HepG2 (cell line): ENCODE measurements around the gene PBX4. TPM values are rescaled to one million over a fixed set of nuclear protein-coding genes. Genes with fewer than 3 reads are reported as not detected.

Source experiments
- ADNP ChIP-seq: sonication (generic); formaldehyde crosslinking; IDR thresholded peaks from 2 replicates; pipeline ENCODE4 v1.4.0; 2020; ENCODE audit warnings: missing genetic modification reagents
- CHCHD3 ChIP-seq: sonication (generic); formaldehyde crosslinking; IDR thresholded peaks from 2 replicates; pipeline ENCODE4 v1.8.0; 2022; ENCODE audit warnings: mild to moderate bottlenecking, missing genetic modification reagents, moderate library complexity
- IKZF1 ChIP-seq: fragments of 450-650 bp; IDR thresholded peaks from 2 replicates; pipeline ENCODE4 v1.7.1; 2016
- MAF1 ChIP-seq: sonication (generic); formaldehyde crosslinking; IDR thresholded peaks from 2 replicates; pipeline ENCODE4 v1.5.0; 2020; ENCODE audit warnings: missing genetic modification reagents, borderline replicate concordance
- MYC ChIP-seq: sonication (generic); formaldehyde crosslinking; IDR thresholded peaks from 2 replicates; pipeline ENCODE4 v1.9.0; 2021; ENCODE audit warnings: missing genetic modification reagents, borderline replicate concordance
- NR3C1 ChIP-seq: sonication (generic); formaldehyde crosslinking; IDR thresholded peaks from 2 replicates; pipeline ENCODE4 v1.4.0; 2020; ENCODE audit warnings: missing genetic modification reagents
- RXRA ChIP-seq: sonication (generic); formaldehyde crosslinking; IDR thresholded peaks from 2 replicates; pipeline ENCODE4 v1.5.1; 2020; ENCODE audit warnings: missing genetic modification reagents
- SOX5 ChIP-seq: IDR thresholded peaks from 2 replicates; pipeline ENCODE4 v1.6.1; 2016; ENCODE audit warnings: borderline replicate concordance
- TCF7 ChIP-seq: sonication (generic); IDR thresholded peaks from 2 replicates; pipeline ENCODE4 v1.6.1; 2016; ENCODE audit warnings: antibody characterized with exemption, low read depth
- THAP11 ChIP-seq: IDR thresholded peaks from 2 replicates; pipeline ENCODE4 v1.6.1; 2016; ENCODE audit warnings: missing biosample characterization, missing genetic modification reagents
- ZNF224 ChIP-seq: sonication (generic); formaldehyde crosslinking; IDR thresholded peaks from 2 replicates; pipeline ENCODE4 v1.5.0; 2020; ENCODE audit warnings: mild to moderate bottlenecking, missing genetic modification reagents
- ZNF232 ChIP-seq: sonication (generic); formaldehyde crosslinking; IDR thresholded peaks from 2 replicates; pipeline ENCODE4 v1.4.0; 2020; ENCODE audit warnings: missing genetic modification reagents, borderline replicate concordance
- ZNF557 ChIP-seq: sonication (generic); formaldehyde crosslinking; IDR thresholded peaks from 2 replicates; pipeline ENCODE4 v1.4.0; 2020; ENCODE audit warnings: missing genetic modification reagents
- ZNF597 ChIP-seq: sonication (generic); formaldehyde crosslinking; IDR thresholded peaks from 2 replicates; pipeline ENCODE4 v1.5.0; 2020; ENCODE audit warnings: missing genetic modification reagents
- ZNF724P ChIP-seq: sonication (generic); formaldehyde crosslinking; IDR thresholded peaks from 2 replicates; pipeline ENCODE4 v1.8.0; 2022; ENCODE audit warnings: missing genetic modification reagents, borderline replicate concordance
- polyA plus RNA-seq, 8 experiments: library from polyadenylated mRNA; depleted of rRNA in 3 of 8; stranded (reverse) in 7 of 8; unstranded in 1 of 8; fragments of >200 nt; fragmentation: Illumina TruSeq in 4 of 8; extraction: Trizol in 4 of 8; gene quantifications; 2 replicates each; pipeline versions ENCODE4 v1.2.1 to v1.2.3, GENCODE V29; 2011 to 2016; ENCODE audit warnings: low read depth in 4 of 8, missing spikeins in 1 of 8, mixed read lengths in 1 of 8; ENCODE audit not compliant: insufficient read depth in 1 of 8
- total RNA-seq, 5 experiments: library from RNA; depleted of rRNA; stranded (reverse); fragments of >200 nt; fragmentation: Illumina TruSeq; extraction: Trizol; gene quantifications; 2 replicates each; pipeline ENCODE4 v1.2.3, GENCODE V29; 2016; ENCODE audit warnings: low read depth in 1 of 5
- TF ChIP-seq, protein P1 (sequence below): fragments of 450-650 bp; IDR thresholded peaks from 2 replicates; pipeline ENCODE4 v1.6.1; 2017; ENCODE audit warnings: mild to moderate bottlenecking
- TF ChIP-seq, protein P2 (sequence below): sonication (generic); formaldehyde crosslinking; IDR thresholded peaks from 2 replicates; pipeline ENCODE4 v1.5.0; 2020; ENCODE audit warnings: missing genetic modification reagents, mild to moderate bottlenecking, borderline replicate concordance
- TF ChIP-seq, protein P3 (sequence below): sonication (generic); formaldehyde crosslinking; conservative IDR thresholded peaks from 2 replicates; pipeline ENCODE4 v1.4.0; 2020; ENCODE audit warnings: missing genetic modification reagents
- TF ChIP-seq, protein P4 (sequence below): sonication (generic); formaldehyde crosslinking; conservative IDR thresholded peaks from 2 replicates; pipeline ENCODE4 v1.4.0; 2020; ENCODE audit warnings: mild to moderate bottlenecking, missing genetic modification reagents, moderate library complexity

Gene PBX4
- total and polyA plus RNA-seq, 2 of the 13 experiments (the other 11 are each of a cell fraction or from before 2014, with no cell fraction given), result not detected

GRCh38 chr19:19531951-19532805 lies 86.3 kb downstream of the PBX4 start (continued):
- TF ChIP-seq, protein P1, sequence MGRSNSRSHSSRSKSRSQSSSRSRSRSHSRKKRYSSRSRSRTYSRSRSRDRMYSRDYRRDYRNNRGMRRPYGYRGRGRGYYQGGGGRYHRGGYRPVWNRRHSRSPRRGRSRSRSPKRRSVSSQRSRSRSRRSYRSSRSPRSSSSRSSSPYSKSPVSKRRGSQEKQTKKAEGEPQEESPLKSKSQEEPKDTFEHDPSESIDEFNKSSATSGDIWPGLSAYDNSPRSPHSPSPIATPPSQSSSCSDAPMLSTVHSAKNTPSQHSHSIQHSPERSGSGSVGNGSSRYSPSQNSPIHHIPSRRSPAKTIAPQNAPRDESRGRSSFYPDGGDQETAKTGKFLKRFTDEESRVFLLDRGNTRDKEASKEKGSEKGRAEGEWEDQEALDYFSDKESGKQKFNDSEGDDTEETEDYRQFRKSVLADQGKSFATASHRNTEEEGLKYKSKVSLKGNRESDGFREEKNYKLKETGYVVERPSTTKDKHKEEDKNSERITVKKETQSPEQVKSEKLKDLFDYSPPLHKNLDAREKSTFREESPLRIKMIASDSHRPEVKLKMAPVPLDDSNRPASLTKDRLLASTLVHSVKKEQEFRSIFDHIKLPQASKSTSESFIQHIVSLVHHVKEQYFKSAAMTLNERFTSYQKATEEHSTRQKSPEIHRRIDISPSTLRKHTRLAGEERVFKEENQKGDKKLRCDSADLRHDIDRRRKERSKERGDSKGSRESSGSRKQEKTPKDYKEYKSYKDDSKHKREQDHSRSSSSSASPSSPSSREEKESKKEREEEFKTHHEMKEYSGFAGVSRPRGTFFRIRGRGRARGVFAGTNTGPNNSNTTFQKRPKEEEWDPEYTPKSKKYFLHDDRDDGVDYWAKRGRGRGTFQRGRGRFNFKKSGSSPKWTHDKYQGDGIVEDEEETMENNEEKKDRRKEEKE, result no peak
- TF ChIP-seq ADNP (CRISPR knock-in tag) (no peak), SOX5 (no peak), ZNF232 (CRISPR knock-in tag) (no peak), CHCHD3 (CRISPR knock-in tag) (no peak), THAP11 (CRISPR knock-in tag) (0 out of 2 replicates have a peak, but pooled peaks have one; percentile 16), RXRA (CRISPR knock-in tag) (no peak), MYC (no peak), IKZF1 (no peak), TCF7 (no peak), ZNF557 (CRISPR knock-in tag) (no peak), MAF1 (CRISPR knock-in tag) (no peak), NR3C1 (no peak), ZNF724P (CRISPR knock-in tag) (no peak), ZNF224 (CRISPR knock-in tag) (peak; percentile 40; the same call in 1 of the 2 replicates), ZNF597 (no peak)
- TF ChIP-seq, protein P2, sequence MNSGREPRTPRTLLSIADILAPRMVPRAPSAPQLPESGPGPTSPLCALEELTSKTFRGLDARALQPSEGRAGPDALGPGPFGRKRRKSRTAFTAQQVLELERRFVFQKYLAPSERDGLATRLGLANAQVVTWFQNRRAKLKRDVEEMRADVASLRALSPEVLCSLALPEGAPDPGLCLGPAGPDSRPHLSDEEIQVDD (CRISPR knock-in tag), result no peak
- TF ChIP-seq, protein P3, sequence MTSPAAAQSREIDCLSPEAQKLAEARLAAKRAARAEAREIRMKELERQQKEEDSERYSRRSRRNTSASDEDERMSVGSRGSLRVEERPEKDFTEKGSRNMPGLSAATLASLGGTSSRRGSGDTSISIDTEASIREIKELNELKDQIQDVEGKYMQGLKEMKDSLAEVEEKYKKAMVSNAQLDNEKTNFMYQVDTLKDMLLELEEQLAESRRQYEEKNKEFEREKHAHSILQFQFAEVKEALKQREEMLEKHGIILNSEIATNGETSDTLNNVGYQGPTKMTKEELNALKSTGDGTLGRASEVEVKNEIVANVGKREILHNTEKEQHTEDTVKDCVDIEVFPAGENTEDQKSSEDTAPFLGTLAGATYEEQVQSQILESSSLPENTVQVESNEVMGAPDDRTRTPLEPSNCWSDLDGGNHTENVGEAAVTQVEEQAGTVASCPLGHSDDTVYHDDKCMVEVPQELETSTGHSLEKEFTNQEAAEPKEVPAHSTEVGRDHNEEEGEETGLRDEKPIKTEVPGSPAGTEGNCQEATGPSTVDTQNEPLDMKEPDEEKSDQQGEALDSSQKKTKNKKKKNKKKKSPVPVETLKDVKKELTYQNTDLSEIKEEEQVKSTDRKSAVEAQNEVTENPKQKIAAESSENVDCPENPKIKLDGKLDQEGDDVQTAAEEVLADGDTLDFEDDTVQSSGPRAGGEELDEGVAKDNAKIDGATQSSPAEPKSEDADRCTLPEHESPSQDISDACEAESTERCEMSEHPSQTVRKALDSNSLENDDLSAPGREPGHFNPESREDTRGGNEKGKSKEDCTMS (CRISPR knock-in tag), result no peak
- TF ChIP-seq, protein P4, sequence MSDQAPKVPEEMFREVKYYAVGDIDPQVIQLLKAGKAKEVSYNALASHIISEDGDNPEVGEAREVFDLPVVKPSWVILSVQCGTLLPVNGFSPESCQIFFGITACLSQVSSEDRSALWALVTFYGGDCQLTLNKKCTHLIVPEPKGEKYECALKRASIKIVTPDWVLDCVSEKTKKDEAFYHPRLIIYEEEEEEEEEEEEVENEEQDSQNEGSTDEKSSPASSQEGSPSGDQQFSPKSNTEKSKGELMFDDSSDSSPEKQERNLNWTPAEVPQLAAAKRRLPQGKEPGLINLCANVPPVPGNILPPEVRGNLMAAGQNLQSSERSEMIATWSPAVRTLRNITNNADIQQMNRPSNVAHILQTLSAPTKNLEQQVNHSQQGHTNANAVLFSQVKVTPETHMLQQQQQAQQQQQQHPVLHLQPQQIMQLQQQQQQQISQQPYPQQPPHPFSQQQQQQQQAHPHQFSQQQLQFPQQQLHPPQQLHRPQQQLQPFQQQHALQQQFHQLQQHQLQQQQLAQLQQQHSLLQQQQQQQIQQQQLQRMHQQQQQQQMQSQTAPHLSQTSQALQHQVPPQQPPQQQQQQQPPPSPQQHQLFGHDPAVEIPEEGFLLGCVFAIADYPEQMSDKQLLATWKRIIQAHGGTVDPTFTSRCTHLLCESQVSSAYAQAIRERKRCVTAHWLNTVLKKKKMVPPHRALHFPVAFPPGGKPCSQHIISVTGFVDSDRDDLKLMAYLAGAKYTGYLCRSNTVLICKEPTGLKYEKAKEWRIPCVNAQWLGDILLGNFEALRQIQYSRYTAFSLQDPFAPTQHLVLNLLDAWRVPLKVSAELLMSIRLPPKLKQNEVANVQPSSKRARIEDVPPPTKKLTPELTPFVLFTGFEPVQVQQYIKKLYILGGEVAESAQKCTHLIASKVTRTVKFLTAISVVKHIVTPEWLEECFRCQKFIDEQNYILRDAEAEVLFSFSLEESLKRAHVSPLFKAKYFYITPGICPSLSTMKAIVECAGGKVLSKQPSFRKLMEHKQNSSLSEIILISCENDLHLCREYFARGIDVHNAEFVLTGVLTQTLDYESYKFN (CRISPR knock-in tag), result no peak
